Anterior cingulate cortex (tissue), 58 donors: ENCODE measurements around the gene WDR90.
A peak's percentile ranks its signal among the peaks of the same experiment; 100 is the strongest.

Experiments used
- DNase-seq, 58 donors: peaks; one replicate each; lab custom pipeline; 2025; lab: John Stamatoyannopoulos, UW

WDR90 gene

GRCh38 chr16:674214-674881, 25.2 kb downstream of the WDR90 start:
- no peak for DNase-seq

- peak in 43 of 58 donors; percentile 10 to 67 (median 41) for DNase-seq
Observed at GRCh38 chr16:674968-675883, 26.1 kb downstream of the WDR90 start, which contains the start of gene RHBDL1. Gene RHBDL1 (plus strand): TSS chr16:675671. CDS start chr16:675791, 120 bp downstream.

- peak in 2 of 58 donors; percentile 29 to 33 for DNase-seq
Observed at GRCh38 chr16:675884-676564, 26.9 kb downstream of the WDR90 start.

- no peak for DNase-seq
Observed at GRCh38 chr16:676565-676902, 27.4 kb downstream of the WDR90 start.

GRCh38 chr16:676913-677312, 27.7 kb downstream of the WDR90 start:
- DNase-seq = no peak

- no peak for DNase-seq
Observed at GRCh38 chr16:677316-678190, 28.4 kb downstream of the WDR90 start.

- no peak for DNase-seq
Observed at GRCh38 chr16:678209-678857, 29.2 kb downstream of the WDR90 start.

- DNase-seq = peak in 39 of 58 donors; percentile 22 to 82 (median 67)
Observed at GRCh38 chr16:678858-679813, 30.0 kb downstream of the WDR90 start.

- DNase-seq = peak in 56 of 58 donors; percentile 53 to 97 (median 86)
Observed at GRCh38 chr16:679814-680624, 30.9 kb downstream of the WDR90 start, which contains the start of gene STUB1. Gene STUB1 (plus strand): TSS chr16:680410. CDS start chr16:680526, 116 bp downstream.

GRCh38 chr16:680625-680945, 31.4 kb downstream of the WDR90 start:
- DNase-seq = no peak

GRCh38 chr16:680967-681745, 32.0 kb downstream of the WDR90 start:
- DNase-seq = peak in 4 of 58 donors; percentile 25 to 39 (median 32)

- DNase-seq = peak in 1 of 58 donors; percentile 20
Observed at GRCh38 chr16:681746-682427, 32.7 kb downstream of the WDR90 start.

GRCh38 chr16:682493-683395, 33.6 kb downstream of the WDR90 start:
- DNase-seq = no peak

GRCh38 chr16:683396-684070, 34.4 kb downstream of the WDR90 start:
- DNase-seq = no peak
